K562 (cell line): ENCODE results near the gene COQ2. TPM values are rescaled to one million over a fixed set of nuclear protein-coding genes. Genes with fewer than 3 reads are reported as not detected.
A peak's percentile ranks its signal among the peaks of the same experiment; 100 is the strongest.

Experiments
- ATF6 ChIP-seq: sonication (generic); formaldehyde crosslinking; IDR thresholded peaks from 2 replicates; pipeline ENCODE4 v1.4.0; 2020; ENCODE audit warnings: mild to moderate bottlenecking, missing genetic modification reagents
- COPS2 ChIP-seq: fragments of 450-650 bp; conservative IDR thresholded peaks from 2 replicates; pipeline ENCODE4 v1.6.1; 2016; ENCODE audit warnings: mild to moderate bottlenecking, moderate library complexity
- CREB3L1 ChIP-seq: fragments of 450-650 bp; IDR thresholded peaks from 2 replicates; pipeline ENCODE4 v1.6.1; 2014; ENCODE audit warnings: low read depth, mild to moderate bottlenecking, moderate library complexity, borderline replicate concordance
- FOXA3 ChIP-seq, 2 experiments: fragments of 450-650 bp in 1 of 2; sonication (generic) in 1 of 2; formaldehyde crosslinking; IDR thresholded peaks in 1 of 2; conservative IDR thresholded peaks in 1 of 2; 2 replicates each; pipeline versions ENCODE4 v1.4.0 to v1.8.0; 2020 to 2022; ENCODE audit warnings: mild to moderate bottlenecking in 2 of 2, missing genetic modification reagents in 1 of 2
- FUS ChIP-seq: fragments of 200-400 bp; formaldehyde crosslinking; optimal IDR thresholded peaks from 2 replicates; pipeline ENCODE3; 2017; ENCODE audit warnings: low read depth, low read length
- GATAD2B ChIP-seq: fragments of 450-650 bp; IDR thresholded peaks from 2 replicates; pipeline ENCODE4 v1.6.1; 2017; ENCODE audit warnings: mild to moderate bottlenecking, borderline replicate concordance
- HINFP ChIP-seq: fragments of 450-650 bp; conservative IDR thresholded peaks from 2 replicates; pipeline ENCODE4 v1.6.1; 2016; ENCODE audit warnings: missing genetic modification characterization, low read depth, mild to moderate bottlenecking, control low read depth, missing compliant biosample characterization
- NFATC3 ChIP-seq: fragments of 450-650 bp; IDR thresholded peaks from 2 replicates; pipeline ENCODE4 v1.6.1; 2017; ENCODE audit warnings: mild to moderate bottlenecking
- NFIX ChIP-seq: fragments of 250-450 bp; sonication (Bioruptor Pico); IDR thresholded peaks from 2 replicates; pipeline ENCODE4 v1.4.0; 2020; ENCODE audit warnings: low read depth, mild to moderate bottlenecking, moderate library complexity
- NUFIP1 ChIP-seq: fragments of 450-650 bp; IDR thresholded peaks from 2 replicates; pipeline ENCODE4 v1.6.1; 2018; ENCODE audit not compliant: partially characterized antibody
- SAFB2 ChIP-seq: fragments of 200-400 bp; formaldehyde crosslinking; IDR thresholded peaks from 2 replicates; pipeline ENCODE4 v1.6.1; 2018; ENCODE audit warnings: borderline replicate concordance, low read length, low read depth, moderate library complexity; ENCODE audit not compliant: severe bottlenecking
- SRSF9 ChIP-seq: fragments of 200-400 bp; formaldehyde crosslinking; IDR thresholded peaks from 2 replicates; pipeline ENCODE4 v1.6.1; 2017; ENCODE audit warnings: low read depth, low read length, borderline replicate concordance
- TAF9B ChIP-seq: fragments of 450-650 bp; IDR thresholded peaks from 2 replicates; pipeline ENCODE4 v1.6.1; 2018; ENCODE audit warnings: mild to moderate bottlenecking; ENCODE audit not compliant: partially characterized antibody
- XRCC5 ChIP-seq: fragments of 200-400 bp; formaldehyde crosslinking; IDR thresholded peaks from 2 replicates; pipeline ENCODE4 v1.6.1; 2017; ENCODE audit warnings: low read depth, mild to moderate bottlenecking, low read length
- ZBED1 ChIP-seq: IDR thresholded peaks from 2 replicates; pipeline ENCODE4 v1.6.1; 2014
- ZNF77 ChIP-seq: fragments of 250-450 bp; sonication (Bioruptor Pico); IDR thresholded peaks from 2 replicates; pipeline ENCODE4 v1.5.0; 2020
- ZNF830 ChIP-seq: fragments of 250-450 bp; sonication (Bioruptor Pico); IDR thresholded peaks from 2 replicates; pipeline ENCODE4 v1.5.0; 2021; ENCODE audit warnings: mild to moderate bottlenecking
- polyA plus RNA-seq, 8 experiments: library from polyadenylated mRNA; depleted of rRNA in 4 of 8; stranded (reverse) in 5 of 8; unstranded in 3 of 8; fragments of >200 nt; fragmentation: Nextera tagmentation in 2 of 8; fragmentation: Illumina TruSeq in 1 of 8; extraction: Ambion mirVana in 2 of 8; extraction: Trizol in 1 of 8; gene quantifications; 2 replicates each; pipeline versions ENCODE4 v1.2.1 to v1.2.3, GENCODE V29; 2011 to 2014; ENCODE audit warnings: inconsistent platforms in 1 of 8, missing spikeins in 1 of 8
- total RNA-seq, 7 experiments: library from RNA; depleted of rRNA in 6 of 7; stranded (reverse); fragments of >200 nt in 6 of 7; fragmentation: Illumina TruSeq in 2 of 7; extraction: Trizol in 2 of 7; gene quantifications; 2 replicates each; pipeline versions ENCODE4 v1.2.1 to v1.2.3, GENCODE V29; 2011 to 2021; ENCODE audit warnings: low replicate concordance in 1 of 7

COQ2 gene
- total and polyA plus RNA-seq, 9 of the 15 experiments (the other 6 are each of a cell fraction or from before 2014, with no cell fraction given) = 1.9 to 13.5 (median 11.8) TPM

GRCh38 chr4:83284193-83285054 is at the start of gene COQ2 (continued):
- TF ChIP-seq ATF6 (no peak), ZNF830 (no peak), SRSF9 (no peak), SAFB2 (no peak), XRCC5 (no peak; the same call in 1 of the 2 replicates), NFATC3 (peak; percentile 95), CREB3L1 (peak; percentile 87), FUS (peak; percentile 81), NUFIP1 (no peak), HINFP (tag) (no peak), TAF9B (peak; percentile 54), FOXA3 (CRISPR knock-in tag; conservative IDR thresholded peaks at IDR 0.05 in 1 of 2, IDR thresholded peaks at IDR 0.05 in 1 of 2) (peak in 1 of 2 experiments; percentile 45; a peak in 1 of 4 replicates), GATAD2B (peak; percentile 98), NFIX (CRISPR knock-in tag) (no peak), ZBED1 (peak; percentile 9; the same call in 1 of the 2 replicates), ZNF77 (CRISPR knock-in tag) (no peak), COPS2 (no peak)
